A549 (cell line): ENCODE data around the gene USP32. TPM values are rescaled to one million over a fixed set of nuclear protein-coding genes. Genes with fewer than 3 reads are reported as not detected.

ENCODE experiments used
- ATAC-seq, 2 experiments: fragments of 200-7000 bp in 1 of 2; fragments of >200 bp in 1 of 2; cut with Nextera tagmentation in 1 of 2; cut with Tn5 transposase in 1 of 2; 3 replicates each; pipeline versions ENCODE4 v1.8.0 to v1.9.1; 2018 to 2020; ENCODE audit warnings: mild to moderate bottlenecking in 1 of 2, moderate library complexity in 1 of 2
- CTCF ChIA-PET: fragments of 300-600 bp; sonication (Branson Sonifier 250); formaldehyde crosslinking; extraction: SDS; loops from one replicate; lab custom pipeline; 2021; ENCODE audit warnings: antibody characterized with exemption, inconsistent platforms; lab: Yijun Ruan, JAX
- POLR2A ChIA-PET: fragments of 350-600 bp; formaldehyde crosslinking; extraction: SDS; loops from one replicate; lab custom pipeline; 2021; ENCODE audit warnings: antibody characterized with exemption, inconsistent platforms; lab: Yijun Ruan, JAX
- DNase-seq, 2 experiments: peaks; one replicate each; pipeline versions ENCODE4 v3.0.0 to v3.0.0-alpha.2; 2011 to 2016; ENCODE audit warnings: low read depth in 1 of 2, low spot score in 1 of 2
- FAIRE-seq: peaks from 2 replicates; lab custom pipeline; 2011; peaks lifted over from hg19 to GRCh38; lab: Jason Lieb, UNC
- H3K27ac ChIP-seq, 2 experiments: fragments of >200 bp; sonication (Bioruptor Twin); formaldehyde crosslinking; 3 replicates each; pipeline ENCODE4 v1.5.1; 2016 to 2017
- H3K4me1 ChIP-seq: fragments of >200 bp; sonication (Bioruptor Twin); formaldehyde crosslinking; 3 replicates; pipeline ENCODE4 v1.6.1; 2016
- H3K4me2 ChIP-seq: fragments of >200 bp; sonication (Bioruptor Twin); formaldehyde crosslinking; 3 replicates; pipeline ENCODE4 v1.6.1; 2016
- H3K4me3 ChIP-seq: fragments of >200 bp; sonication (Bioruptor Twin); formaldehyde crosslinking; 3 replicates; pipeline ENCODE4 v1.5.1; 2016
- H3K9me3 ChIP-seq: fragments of >200 bp; sonication (Bioruptor Twin); formaldehyde crosslinking; 3 replicates; pipeline ENCODE4 v1.6.1; 2016
- BHLHE40 ChIP-seq: IDR thresholded peaks from 2 replicates; pipeline ENCODE4 v1.6.1; 2012; ENCODE audit warnings: low read depth, low read length, inconsistent platforms
- CEBPB ChIP-seq, 2 experiments: fragments of >200 bp in 1 of 2; sonication (Bioruptor Twin) in 1 of 2; formaldehyde crosslinking in 1 of 2; IDR thresholded peaks; 2 replicates each; pipeline ENCODE4 v1.6.1; 2012 to 2016
- CHD2 ChIP-seq: fragments of 150-350 bp; IDR thresholded peaks from 2 replicates; pipeline ENCODE4 v1.6.1; 2014; ENCODE audit warnings: low read length; ENCODE audit not compliant: partially characterized antibody
- CHD4 ChIP-seq: fragments of 200-600 bp; sonication (generic); IDR thresholded peaks from 2 replicates; pipeline ENCODE4 v1.6.1; 2016; ENCODE audit warnings: antibody characterized with exemption, mild to moderate bottlenecking, borderline replicate concordance
- EHF ChIP-seq: fragments of 250-450 bp; sonication (Bioruptor Pico); IDR thresholded peaks from 2 replicates; pipeline ENCODE4 v1.5.0; 2020; ENCODE audit warnings: mild to moderate bottlenecking
- EHMT2 ChIP-seq: fragments of 200-600 bp; sonication (generic); IDR thresholded peaks from 2 replicates; pipeline ENCODE4 v1.6.1; 2016; ENCODE audit warnings: antibody characterized with exemption, low read depth, mild to moderate bottlenecking, moderate library complexity
- EP300 ChIP-seq, 2 experiments: fragments of >200 bp; sonication (Bioruptor Twin); formaldehyde crosslinking; IDR thresholded peaks; 2 replicates in 1 of 2; 3 replicates in 1 of 2; pipeline ENCODE4 v1.6.1; 2016 to 2017
- FOSB ChIP-seq: fragments of 250-450 bp; sonication (Bioruptor Pico); IDR thresholded peaks from 2 replicates; pipeline ENCODE4 v1.5.0; 2020; ENCODE audit warnings: mild to moderate bottlenecking, moderate library complexity
- FOSL2 ChIP-seq, 2 experiments: fragments of 450-650 bp in 1 of 2; fragments of >200 bp in 1 of 2; sonication (Bioruptor Twin) in 1 of 2; formaldehyde crosslinking; IDR thresholded peaks; 2 replicates each; pipeline versions ENCODE4 v1.5.0 to v1.6.1; 2016 to 2020; ENCODE audit warnings: mild to moderate bottlenecking in 1 of 2, moderate library complexity in 1 of 2
- HDAC2 ChIP-seq: fragments of 200-600 bp; sonication (generic); IDR thresholded peaks from 2 replicates; pipeline ENCODE4 v1.6.1; 2016
- HES2 ChIP-seq: fragments of >200 bp; sonication (Bioruptor Twin); formaldehyde crosslinking; IDR thresholded peaks from 2 replicates; pipeline ENCODE4 v1.6.1; 2016
- HOXA7 ChIP-seq: fragments of 250-450 bp; sonication (Bioruptor Pico); IDR thresholded peaks from 2 replicates; pipeline ENCODE4 v1.5.0; 2020; ENCODE audit warnings: mild to moderate bottlenecking, moderate library complexity
- HOXB13 ChIP-seq: fragments of 250-450 bp; sonication (Bioruptor Pico); IDR thresholded peaks from 2 replicates; pipeline ENCODE4 v1.5.0; 2020; ENCODE audit warnings: low read depth, mild to moderate bottlenecking, moderate library complexity
- JUN ChIP-seq, 2 experiments: fragments of >200 bp; sonication (Bioruptor Twin); formaldehyde crosslinking; IDR thresholded peaks; 2 replicates in 1 of 2; 3 replicates in 1 of 2; pipeline ENCODE4 v1.6.1; 2016 to 2017
- JUNB ChIP-seq: fragments of >200 bp; sonication (Bioruptor Twin); formaldehyde crosslinking; IDR thresholded peaks from 2 replicates; pipeline ENCODE4 v1.6.1; 2016
- MYC ChIP-seq: IDR thresholded peaks from 2 replicates; pipeline ENCODE4 v1.6.1; 2012; ENCODE audit warnings: mild to moderate bottlenecking, inconsistent platforms, low read length, improper control_type of control experiment, borderline replicate concordance
- NPAS2 ChIP-seq: fragments of 250-450 bp; sonication (Bioruptor Pico); IDR thresholded peaks from 2 replicates; pipeline ENCODE4 v1.8.0; 2022; ENCODE audit warnings: mild to moderate bottlenecking, moderate library complexity, borderline replicate concordance
- POLR2AphosphoS2 ChIP-seq: conservative IDR thresholded peaks from 2 replicates; pipeline ENCODE4 v1.6.1; 2012; ENCODE audit warnings: low read length, improper control_type of control experiment, inconsistent platforms
- RAD21 ChIP-seq, 2 experiments: fragments of >200 bp in 1 of 2; sonication (Bioruptor Twin) in 1 of 2; formaldehyde crosslinking in 1 of 2; IDR thresholded peaks in 1 of 2; conservative IDR thresholded peaks in 1 of 2; 2 replicates in 1 of 2; 3 replicates in 1 of 2; pipeline ENCODE4 v1.6.1; 2012 to 2018; ENCODE audit warnings: inconsistent platforms in 1 of 2
- REST ChIP-seq: fragments of 200-600 bp; sonication (generic); IDR thresholded peaks from 2 replicates; pipeline ENCODE4 v1.6.1; 2016; ENCODE audit warnings: antibody characterized with exemption, mild to moderate bottlenecking, moderate library complexity
- RFX5 ChIP-seq: fragments of 450-650 bp; IDR thresholded peaks from 2 replicates; pipeline ENCODE4 v1.7.1; 2014; ENCODE audit warnings: antibody characterized with exemption, mild to moderate bottlenecking, moderate library complexity
- SMC3 ChIP-seq: fragments of >200 bp; sonication (Bioruptor Twin); formaldehyde crosslinking; IDR thresholded peaks from 3 replicates; pipeline ENCODE4 v1.6.1; 2018; ENCODE audit warnings: inconsistent platforms
- SREBF2 ChIP-seq: fragments of 450-650 bp; IDR thresholded peaks from 2 replicates; pipeline ENCODE4 v1.6.1; 2014; ENCODE audit warnings: mild to moderate bottlenecking, moderate library complexity
- TP53 ChIP-seq: fragments of 250-450 bp; sonication (Bioruptor Pico); IDR thresholded peaks from 2 replicates; pipeline ENCODE4 v1.5.0; 2021; ENCODE audit warnings: mild to moderate bottlenecking, moderate library complexity
- ZC3H11A ChIP-seq: fragments of 450-650 bp; IDR thresholded peaks from 2 replicates; pipeline ENCODE4 v1.6.1; 2014; ENCODE audit warnings: antibody characterized with exemption, mild to moderate bottlenecking
- ZFP36 ChIP-seq: fragments of 450-650 bp; IDR thresholded peaks from 2 replicates; pipeline ENCODE4 v1.6.1; 2014; ENCODE audit warnings: borderline replicate concordance; ENCODE audit not compliant: partially characterized antibody
- ZNF302 ChIP-seq: fragments of 250-450 bp; sonication (Bioruptor Pico); IDR thresholded peaks from 2 replicates; pipeline ENCODE4 v1.9.0; 2021; ENCODE audit warnings: inconsistent platforms, mild to moderate bottlenecking, moderate library complexity
- ZSCAN20 ChIP-seq: fragments of 250-450 bp; sonication (Bioruptor Pico); IDR thresholded peaks from 2 replicates; pipeline ENCODE4 v1.8.0; 2022; ENCODE audit warnings: mild to moderate bottlenecking, moderate library complexity
- WGBS: methylation state at CpG from one replicate; pipeline ENCODE4 v1.1.6; 2017; ENCODE audit errors: missing lambda C conversion rate; 5-methylcytosine and 5-hydroxymethylcytosine counted together
- polyA plus RNA-seq, 4 experiments: library from polyadenylated mRNA; depleted of rRNA in 3 of 4; stranded (reverse); fragments of >200 nt; fragmentation: RNase III in 1 of 4; extraction: RNeasy Plus Mini Kit Qiagen cat#74134 plus additional on column Dnase treatment in 1 of 4; gene quantifications; 2 replicates in 3 of 4; 3 replicates in 1 of 4; pipeline ENCODE4 v1.2.3, GENCODE V29; 2011 to 2017
- TF ChIP-seq, protein P1 (sequence below): IDR thresholded peaks from 2 replicates; pipeline ENCODE4 v1.6.1; 2012
- TF ChIP-seq, protein P2 (sequence below): fragments of >200 bp; sonication (Bioruptor Twin); formaldehyde crosslinking; IDR thresholded peaks from 3 replicates; pipeline ENCODE4 v1.5.1; 2016

Gene USP32
- polyA plus RNA-seq, 2 of the 4 experiments (the other 2 are of a cell fraction) = 35.4 to 52.2 TPM

DNA sequence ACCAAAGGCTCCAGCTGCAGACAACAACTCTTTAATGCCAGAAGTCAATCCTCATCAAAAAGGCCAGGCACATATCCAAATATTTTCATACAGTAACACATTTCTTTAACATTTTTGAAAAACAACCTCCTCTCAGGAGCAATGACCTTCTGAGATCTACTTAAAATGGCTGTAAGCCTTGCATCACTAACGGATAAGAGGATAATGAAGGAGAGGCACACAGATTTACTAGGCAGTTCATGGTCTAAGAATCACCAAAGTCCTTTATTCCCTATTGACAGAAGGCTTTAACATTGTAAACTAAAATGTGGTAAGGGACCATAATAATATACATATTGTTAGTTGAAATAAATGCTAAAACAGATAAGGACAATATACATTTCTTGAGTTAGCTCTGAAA lies 114.7 kb downstream of the USP32 start:
- 0 out of 3 replicates have a peak, but pooled peaks cover 6% of the 10 kb centered on the region for H3K4me1 ChIP-seq
- no peak for ATAC-seq
- CTCF ChIA-PET = interaction anchor here (0.9 kb wide), 1 partner anchor 46 kb away, joined by 3 read pairs; no protein-coding TSS in a partner anchor
- TF ChIP-seq, protein P1, sequence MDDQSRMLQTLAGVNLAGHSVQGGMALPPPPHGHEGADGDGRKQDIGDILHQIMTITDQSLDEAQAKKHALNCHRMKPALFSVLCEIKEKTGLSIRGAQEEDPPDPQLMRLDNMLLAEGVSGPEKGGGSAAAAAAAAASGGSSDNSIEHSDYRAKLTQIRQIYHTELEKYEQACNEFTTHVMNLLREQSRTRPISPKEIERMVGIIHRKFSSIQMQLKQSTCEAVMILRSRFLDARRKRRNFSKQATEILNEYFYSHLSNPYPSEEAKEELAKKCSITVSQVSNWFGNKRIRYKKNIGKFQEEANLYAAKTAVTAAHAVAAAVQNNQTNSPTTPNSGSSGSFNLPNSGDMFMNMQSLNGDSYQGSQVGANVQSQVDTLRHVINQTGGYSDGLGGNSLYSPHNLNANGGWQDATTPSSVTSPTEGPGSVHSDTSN = no peak
- no peak for TF ChIP-seq TP53
- no peak for TF ChIP-seq POLR2AphosphoS2
- TF ChIP-seq HOXB13 (CRISPR knock-in tag) = no peak
- no peak for TF ChIP-seq BHLHE40
- TF ChIP-seq FOSL2 (IDR thresholded peaks at IDR 0.05) = no peak
- TF ChIP-seq FOSL2 (CRISPR knock-in tag; IDR thresholded peaks at IDR 0.05) = no peak
- no peak for TF ChIP-seq EHF (CRISPR knock-in tag)
- TF ChIP-seq FOSB = no peak
- no peak for TF ChIP-seq CHD4
- no peak for TF ChIP-seq RAD21 (conservative IDR thresholded peaks at IDR 0.05 in 1 of 2, IDR thresholded peaks at IDR 0.05 in 1 of 2)
- TF ChIP-seq REST = no peak
- TF ChIP-seq ZC3H11A = no peak
- no peak for TF ChIP-seq NPAS2 (CRISPR knock-in tag)
- TF ChIP-seq CHD2 = no peak
- TF ChIP-seq, protein P2, sequence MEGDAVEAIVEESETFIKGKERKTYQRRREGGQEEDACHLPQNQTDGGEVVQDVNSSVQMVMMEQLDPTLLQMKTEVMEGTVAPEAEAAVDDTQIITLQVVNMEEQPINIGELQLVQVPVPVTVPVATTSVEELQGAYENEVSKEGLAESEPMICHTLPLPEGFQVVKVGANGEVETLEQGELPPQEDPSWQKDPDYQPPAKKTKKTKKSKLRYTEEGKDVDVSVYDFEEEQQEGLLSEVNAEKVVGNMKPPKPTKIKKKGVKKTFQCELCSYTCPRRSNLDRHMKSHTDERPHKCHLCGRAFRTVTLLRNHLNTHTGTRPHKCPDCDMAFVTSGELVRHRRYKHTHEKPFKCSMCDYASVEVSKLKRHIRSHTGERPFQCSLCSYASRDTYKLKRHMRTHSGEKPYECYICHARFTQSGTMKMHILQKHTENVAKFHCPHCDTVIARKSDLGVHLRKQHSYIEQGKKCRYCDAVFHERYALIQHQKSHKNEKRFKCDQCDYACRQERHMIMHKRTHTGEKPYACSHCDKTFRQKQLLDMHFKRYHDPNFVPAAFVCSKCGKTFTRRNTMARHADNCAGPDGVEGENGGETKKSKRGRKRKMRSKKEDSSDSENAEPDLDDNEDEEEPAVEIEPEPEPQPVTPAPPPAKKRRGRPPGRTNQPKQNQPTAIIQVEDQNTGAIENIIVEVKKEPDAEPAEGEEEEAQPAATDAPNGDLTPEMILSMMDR = no peak
- no peak for TF ChIP-seq HOXA7
- TF ChIP-seq JUNB = no peak
- TF ChIP-seq JUN (IDR thresholded peaks at IDR 0.05) = no peak
- no peak overlapping the region for H3K27ac ChIP-seq
- WGBS = 89% methylated on average over 1 of the region's 1 CpG
- no peak overlapping the region for H3K4me2 ChIP-seq
- no peak for FAIRE-seq
- POLR2A ChIA-PET = no interaction called here
- no peak for DNase-seq
- H3K9me3 ChIP-seq = no peaks in the 10 kb centered on the region
- no peak overlapping the region for H3K4me3 ChIP-seq

- Histone ChIP-seq H3K4me1 (0 out of 3 replicates have a peak, but pooled peaks cover 3% of the 10 kb centered on the region), H3K27ac (no peak overlapping the region), H3K9me3 (no peaks in the 10 kb centered on the region), H3K4me2 (no peak overlapping the region), H3K4me3 (no peak overlapping the region)
- no peak for ATAC-seq
- FAIRE-seq = peak; percentile 28
- CTCF ChIA-PET = interaction anchor here (1.7 kb wide), 1 partner anchor 370 kb away, joined by 3 read pairs; no protein-coding TSS in a partner anchor
- POLR2A ChIA-PET = no interaction called here
- no peak for DNase-seq
- 66% methylated on average over 1 of the region's 1 CpG for WGBS
- TF ChIP-seq SMC3 (no peak), HES2 (no peak), CEBPB (IDR thresholded peaks at IDR 0.05) (no peak), ZNF302 (CRISPR knock-in tag) (no peak), RAD21 (conservative IDR thresholded peaks at IDR 0.05 in 1 of 2, IDR thresholded peaks at IDR 0.05 in 1 of 2) (no peak), SREBF2 (no peak), FOSL2 (IDR thresholded peaks at IDR 0.05) (no peak), FOSL2 (CRISPR knock-in tag; IDR thresholded peaks at IDR 0.05) (no peak), EHMT2 (no peak), ZSCAN20 (CRISPR knock-in tag) (no peak), MYC (no peak), FOSB (no peak), EP300 (IDR thresholded peaks at IDR 0.05) (no peak), RFX5 (no peak), HDAC2 (no peak), ZFP36 (no peak)
- TF ChIP-seq, protein P2 = no peak
These were observed 122.5 kb downstream of the USP32 start for GRCh38 chr17:60269417-60269816.
